GM19238 (cell line): ENCODE results near the gene GDPD5.

ENCODE experiments used
- DNase-seq: peaks from one replicate; pipeline ENCODE4 v3.0.0; 2011; ENCODE audit warnings: low spot score; ENCODE audit not compliant: insufficient read length

Gene GDPD5

GRCh38 chr11:75445315-75445953 is 80.3 kb downstream of the GDPD5 start:
- peak; percentile 82 for DNase-seq

GRCh38 chr11:75443043-75443442 is 82.7 kb downstream of the GDPD5 start:
- DNase-seq, result no peak

DNA sequence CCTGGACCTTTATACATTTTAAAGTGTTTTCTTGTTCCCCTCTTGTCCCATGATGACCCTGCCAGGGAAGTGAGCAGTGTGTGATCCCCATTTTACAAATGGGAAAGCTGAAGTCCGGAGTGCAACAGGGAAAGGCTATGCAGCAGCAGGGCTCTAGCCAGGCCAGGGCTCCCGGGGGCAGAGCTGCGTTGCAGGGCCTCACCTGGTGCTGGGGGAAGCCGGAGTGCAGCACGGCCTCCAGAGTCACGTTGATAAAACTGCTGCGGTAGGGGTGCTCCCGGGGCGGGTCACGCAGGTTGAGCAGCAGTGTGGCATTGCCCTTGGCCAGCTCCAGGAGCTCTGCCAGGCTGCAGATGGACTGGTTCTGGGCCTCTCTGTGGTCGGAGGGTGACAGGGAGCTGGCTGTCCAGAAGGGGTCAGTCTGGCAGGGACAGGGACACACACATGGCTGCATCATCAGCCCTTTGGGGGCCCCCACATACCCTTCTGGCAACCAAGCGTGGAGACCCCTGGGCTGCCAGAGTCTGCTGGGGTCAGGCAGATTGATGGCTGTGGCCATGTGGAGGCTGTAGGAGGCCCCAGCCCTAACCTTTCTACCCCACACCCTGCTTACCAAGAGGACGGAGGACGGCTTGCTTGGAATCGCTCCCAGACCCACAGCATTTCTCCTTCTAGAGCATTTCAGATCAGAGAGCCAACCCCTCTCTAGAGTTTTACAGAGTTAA is 83.4 kb downstream of the GDPD5 start:
- DNase-seq, result no peak

DNA sequence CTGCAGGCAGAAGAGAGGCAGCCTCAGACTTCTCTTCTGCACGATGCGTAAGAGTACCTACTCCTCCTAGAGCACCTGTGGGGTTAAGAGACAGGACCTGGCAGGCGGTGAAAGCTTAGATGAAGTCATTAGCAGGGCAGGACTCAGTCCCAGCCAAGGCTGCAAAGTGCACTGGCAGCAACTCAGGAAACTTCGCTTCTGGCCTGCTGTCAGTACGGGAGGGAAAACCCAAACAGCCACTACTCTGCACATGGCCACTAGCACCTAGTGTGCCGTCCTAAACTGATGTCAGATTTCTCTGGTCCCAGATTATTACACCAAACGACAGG is 84.0 kb downstream of the GDPD5 start:
- DNase-seq, result no peak

DNA sequence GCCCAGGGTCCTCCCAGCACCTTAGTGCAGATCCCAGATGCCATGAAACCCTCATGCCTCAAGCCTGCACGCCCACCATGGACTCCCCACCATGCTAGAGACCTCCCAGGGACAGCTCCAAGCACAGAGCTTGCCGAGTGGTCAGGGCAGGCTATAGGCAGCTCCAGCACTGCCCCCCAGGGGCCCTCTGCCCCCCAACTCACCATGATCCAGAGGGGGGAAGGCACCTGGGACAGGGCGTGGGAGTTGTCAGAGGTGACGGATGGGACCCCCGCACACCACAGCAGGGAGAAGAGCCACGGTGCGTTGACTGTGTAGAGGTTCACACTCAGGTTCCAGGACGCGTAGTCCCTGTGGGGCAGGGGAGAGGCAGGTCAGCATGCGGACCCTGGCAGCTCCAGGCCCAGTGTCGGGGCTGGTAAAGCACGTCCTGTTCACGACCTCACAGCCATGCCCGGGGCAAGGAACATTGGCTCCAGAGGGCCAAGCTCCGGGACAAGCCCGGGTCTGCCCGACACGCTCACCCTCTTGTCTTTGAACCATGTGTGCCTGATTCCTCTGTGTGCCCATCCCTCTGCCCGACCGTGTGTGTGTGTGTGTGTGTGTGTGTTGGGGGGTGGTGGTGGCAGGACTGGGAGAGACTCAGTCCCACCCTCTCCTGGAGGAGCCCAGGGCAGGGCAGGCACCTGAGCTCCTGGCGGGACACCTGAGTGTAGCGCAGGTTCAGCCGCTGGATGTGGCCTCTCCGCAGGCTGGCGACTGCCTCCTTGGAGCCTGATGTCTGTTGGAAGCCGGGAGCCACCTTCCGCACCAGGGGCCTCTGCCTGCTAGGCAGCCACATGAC is 84.6 kb downstream of the GDPD5 start:
- DNase-seq, result no peak

- no peak for DNase-seq
These were observed 86.1 kb downstream of the GDPD5 start for GRCh38 chr11:75439495-75440120.

DNA sequence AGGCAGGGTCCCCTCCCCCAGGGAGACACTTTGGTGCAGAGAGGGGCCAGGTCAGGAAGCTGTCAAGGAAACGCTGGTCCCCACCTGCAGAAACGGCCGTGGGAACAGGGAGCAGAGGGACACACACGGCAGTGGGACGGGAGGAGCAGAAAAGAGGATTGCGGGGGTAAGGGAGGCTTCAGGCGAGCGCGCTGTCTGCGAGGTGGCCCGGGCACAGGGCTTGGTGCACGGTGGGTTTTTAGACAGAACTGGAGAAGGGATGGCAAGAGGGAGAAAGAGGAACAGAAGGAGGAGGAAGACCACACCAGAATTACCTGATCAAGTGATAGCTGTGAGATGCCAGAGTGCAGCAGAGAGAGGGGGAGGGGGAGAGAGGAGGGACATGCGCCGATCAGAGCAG is 86.7 kb downstream of the GDPD5 start:
- no peak for DNase-seq

DNA sequence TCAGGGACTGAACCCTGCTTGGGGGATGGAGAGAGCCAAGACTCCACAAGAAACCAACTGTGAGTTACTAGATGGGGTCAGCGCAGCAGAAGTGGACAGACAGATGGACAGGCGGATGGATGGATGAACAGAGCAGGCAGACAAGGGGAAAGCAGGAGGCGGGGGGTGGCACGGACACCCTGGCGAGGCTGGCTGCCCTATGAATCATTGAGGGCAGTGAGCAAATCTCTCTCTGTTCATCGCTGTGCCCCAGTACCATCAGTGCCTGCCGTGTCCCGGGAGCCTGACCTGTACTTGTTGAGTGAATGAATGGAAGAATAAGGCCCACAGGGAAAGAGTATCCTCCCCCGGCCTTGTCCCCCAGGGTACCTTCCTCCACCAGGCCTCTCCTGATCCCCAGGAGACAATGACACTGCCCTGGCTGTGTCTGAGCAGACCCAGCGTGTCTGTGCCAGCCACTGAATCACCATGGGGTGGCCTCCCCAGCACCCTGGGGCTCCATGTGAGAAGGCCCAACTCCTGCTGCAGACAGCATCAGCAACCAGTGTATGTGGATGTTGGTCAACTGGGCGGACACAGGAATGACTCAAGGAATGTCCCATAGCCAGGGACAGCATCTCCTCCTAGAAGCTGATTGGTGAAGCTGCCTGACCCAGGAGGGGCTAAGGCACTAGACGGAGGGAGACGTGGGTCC is 87.6 kb downstream of the GDPD5 start:
- DNase-seq, result no peak

GRCh38 chr11:75436806-75437205 is 88.9 kb downstream of the GDPD5 start:
- no peak for DNase-seq

GRCh38 chr11:75435571-75435925 is 90.2 kb downstream of the GDPD5 start:
- DNase-seq, result no peak

GRCh38 chr11:75434886-75435570 is 90.7 kb downstream of the GDPD5 start:
- DNase-seq, result no peak

DNA sequence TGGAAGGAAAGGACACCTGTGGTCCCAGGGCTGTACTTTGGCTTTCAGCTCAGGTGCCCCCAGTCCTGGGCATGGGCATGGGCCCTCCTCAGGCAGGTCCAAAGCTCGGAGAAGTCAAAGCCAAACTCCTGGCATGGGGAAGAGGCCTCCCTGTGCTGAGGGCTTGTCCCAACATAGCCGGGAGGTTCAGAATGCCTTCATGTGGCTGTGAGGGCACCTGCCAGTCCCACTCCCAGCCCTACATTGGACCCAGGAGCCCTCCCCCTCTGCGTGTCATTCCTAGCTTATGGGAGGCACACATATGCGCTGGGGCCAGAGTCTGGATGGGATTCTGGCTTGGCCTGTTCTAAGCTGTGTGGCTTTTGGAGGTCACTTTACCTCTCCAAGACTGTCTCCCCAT is 91.7 kb downstream of the GDPD5 start:
- no peak for DNase-seq

DNA sequence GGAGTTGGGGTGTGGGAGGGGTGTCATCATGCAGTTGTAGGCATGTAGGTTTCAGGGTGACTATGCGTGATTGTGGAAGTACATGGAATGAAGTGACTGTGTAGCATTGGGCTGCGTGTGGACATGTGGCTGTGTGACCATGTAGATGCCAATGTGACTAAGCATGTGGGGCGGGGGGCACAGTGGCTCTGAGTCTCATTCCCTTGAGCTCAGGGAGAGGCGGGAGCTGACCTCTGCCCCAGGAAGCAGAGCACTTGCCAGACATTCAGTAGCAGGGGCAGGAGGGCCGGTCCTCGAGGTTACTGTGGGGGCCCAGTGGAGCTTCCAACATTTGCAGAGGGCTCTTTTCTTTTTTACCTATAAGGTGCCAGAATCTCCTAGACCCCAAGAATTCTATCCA is 92.3 kb downstream of the GDPD5 start:
- no peak for DNase-seq

GRCh38 chr11:75432911-75433321 is 92.8 kb downstream of the GDPD5 start, which contains the start of gene KLHL35:
Gene KLHL35 (minus strand): TSS chr11:75433203. CDS start chr11:75430629, 2,574 bp downstream.
- DNase-seq, result no peak

- DNase-seq, result no peak
These were observed 93.9 kb downstream of the GDPD5 start for GRCh38 chr11:75431533-75432525.

DNA sequence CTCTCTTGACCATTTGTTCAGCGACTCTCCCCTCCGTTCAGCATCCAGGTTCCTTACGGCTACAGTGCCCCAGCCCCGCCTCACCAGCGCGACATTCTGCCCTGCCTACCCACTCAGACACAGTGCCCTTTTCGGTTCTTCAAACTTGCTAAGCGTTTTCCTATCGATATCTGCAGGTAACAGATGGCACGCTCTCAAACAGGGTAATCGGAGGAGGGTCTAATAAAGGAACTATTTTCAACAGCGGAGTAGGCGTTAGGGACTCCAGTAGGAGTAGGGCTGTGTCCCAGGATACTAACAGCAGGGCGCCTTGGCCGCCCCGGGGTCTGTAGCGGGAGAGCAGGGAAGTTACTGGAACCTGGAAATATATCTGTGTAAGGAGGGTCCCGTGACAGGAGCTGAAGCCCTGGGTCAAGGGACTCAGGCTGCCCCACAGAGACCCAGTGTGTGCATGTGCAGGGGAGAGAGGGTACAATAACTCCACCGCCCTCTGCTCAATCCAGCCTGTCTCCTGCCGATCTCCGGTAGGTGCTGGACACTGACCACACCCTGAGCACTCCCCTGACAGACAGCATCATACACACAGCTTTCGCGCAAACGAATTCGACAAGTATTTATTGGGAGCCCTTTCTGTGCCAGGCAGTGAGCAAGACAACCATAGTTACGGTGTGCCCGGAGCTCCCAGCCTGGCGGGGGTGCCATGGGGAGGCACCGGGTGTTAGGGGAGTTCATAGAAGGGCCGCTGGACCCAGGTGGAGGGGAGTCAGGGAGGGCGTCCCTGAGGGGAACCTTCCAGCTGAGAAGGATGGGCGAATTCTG is 94.8 kb downstream of the GDPD5 start:
- DNase-seq, result no peak

GRCh38 chr11:75429902-75430713 is 95.6 kb downstream of the GDPD5 start:
- peak; percentile 61 for DNase-seq

DNA sequence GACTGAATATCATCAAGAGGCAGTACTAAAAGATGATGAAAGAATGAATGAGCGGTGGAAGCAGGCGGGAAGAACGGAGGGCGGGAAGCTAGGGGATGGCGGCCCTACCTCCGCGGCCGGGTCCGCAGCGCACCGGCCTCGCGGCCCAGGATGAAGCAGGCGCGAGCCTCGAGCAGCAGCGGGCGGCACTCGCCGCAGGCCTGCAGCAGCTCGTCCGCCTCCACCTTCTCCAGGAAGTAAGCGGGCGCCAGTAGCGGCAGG is 96.2 kb downstream of the GDPD5 start:
- no peak for DNase-seq
